GM21528 (cell line): Measurements from ENCODE around the gene STX10.

Experiments used
- ATAC-seq: cut with Tn5 transposase; IDR thresholded peaks from one replicate; pipeline ENCODE4 v1.9.1; 2021; ENCODE audit warnings: mild to moderate bottlenecking, moderate library complexity; ENCODE audit not compliant: unreplicated experiment, low FRiP score

The STX10 gene

GRCh38 chr19:13165162-13165997 lies 15.2 kb upstream of the STX10 start:
- ATAC-seq: no peak

- no peak for ATAC-seq
Measured at GRCh38 chr19:13164343-13165161, 14.4 kb upstream of the STX10 start.

DNA sequence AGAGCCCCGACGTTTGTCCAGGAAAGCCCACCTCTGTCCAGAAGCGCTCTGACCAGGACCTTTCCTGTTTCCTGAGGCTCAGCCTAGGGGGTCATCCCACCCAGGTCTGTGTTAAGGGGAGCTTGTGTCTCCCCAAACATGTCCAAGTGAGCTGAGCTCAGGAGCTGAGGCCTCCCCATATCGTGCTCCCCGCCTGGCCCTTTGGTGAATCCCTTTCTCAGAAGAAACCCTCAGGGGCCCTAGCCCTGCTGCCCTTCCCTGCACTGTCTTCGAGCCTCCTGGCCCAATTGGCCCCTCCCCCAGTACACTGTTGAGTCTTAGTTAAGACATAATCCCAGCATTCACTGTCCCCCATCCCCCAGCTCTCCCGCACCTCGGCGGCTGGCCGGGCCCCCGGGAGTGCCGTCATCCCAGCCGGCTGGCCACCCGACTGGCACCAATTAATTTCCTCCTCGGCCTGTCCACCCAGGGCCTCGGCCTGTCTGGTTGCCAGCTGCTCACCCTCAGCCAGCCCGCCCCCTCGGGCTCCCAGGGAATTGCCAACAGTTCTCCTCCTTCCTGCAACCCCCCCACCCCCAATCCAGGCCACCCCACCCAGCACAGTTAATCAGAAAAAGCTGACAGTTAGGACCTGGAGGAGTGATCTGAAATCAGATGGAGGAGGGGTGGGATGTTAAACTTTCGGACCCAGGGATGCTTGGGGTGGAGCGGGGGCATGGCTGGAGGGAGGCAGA lies 13.6 kb upstream of the STX10 start:
- peak; percentile 12 for ATAC-seq

DNA sequence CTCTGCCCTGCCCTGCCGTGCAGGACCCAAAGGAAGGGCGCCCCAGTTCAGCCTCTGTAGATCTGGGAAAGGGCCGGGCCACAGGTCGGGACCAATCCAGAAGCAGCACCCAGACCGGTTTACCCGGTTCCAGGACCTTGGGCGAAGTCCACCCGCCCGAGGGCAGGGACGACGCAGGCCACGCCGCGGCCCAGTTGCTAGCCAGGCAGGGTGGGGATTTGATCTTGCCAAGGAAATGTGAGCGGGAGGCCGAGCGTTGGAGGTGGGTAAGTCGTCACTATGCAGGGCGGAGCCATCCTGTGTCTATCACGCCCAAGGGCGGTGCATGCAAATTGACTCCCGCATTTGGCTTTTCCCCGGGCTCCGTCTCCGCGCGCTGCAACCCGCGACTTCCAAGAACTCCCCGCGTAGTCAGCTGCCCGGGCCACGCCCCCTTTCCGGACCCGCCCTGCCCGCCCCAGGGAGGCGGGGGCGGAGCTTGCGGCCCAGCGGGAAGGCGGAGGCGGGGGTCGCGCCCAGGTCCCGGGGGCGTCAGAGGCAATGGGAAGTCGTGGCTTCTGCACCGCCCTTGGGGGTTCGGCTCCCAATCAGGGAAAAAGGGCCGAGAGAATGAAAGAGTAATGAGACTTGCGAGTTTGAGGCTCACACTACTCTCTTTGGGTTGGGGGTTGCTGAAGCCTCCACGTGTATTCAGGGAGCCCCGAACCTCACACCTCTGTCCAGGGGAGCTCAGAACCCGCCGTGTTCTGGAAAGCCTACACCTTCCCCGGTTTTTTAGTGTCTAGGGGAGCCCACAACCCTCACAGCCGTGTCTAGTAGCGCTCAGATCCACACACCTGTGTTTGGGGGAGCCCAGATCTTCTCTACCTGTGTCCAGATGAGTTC lies 12.8 kb upstream of the STX10 start:
- ATAC-seq: peak; percentile 45

- no peak for ATAC-seq
Measured at GRCh38 chr19:13160557-13160956, 10.4 kb upstream of the STX10 start.

DNA sequence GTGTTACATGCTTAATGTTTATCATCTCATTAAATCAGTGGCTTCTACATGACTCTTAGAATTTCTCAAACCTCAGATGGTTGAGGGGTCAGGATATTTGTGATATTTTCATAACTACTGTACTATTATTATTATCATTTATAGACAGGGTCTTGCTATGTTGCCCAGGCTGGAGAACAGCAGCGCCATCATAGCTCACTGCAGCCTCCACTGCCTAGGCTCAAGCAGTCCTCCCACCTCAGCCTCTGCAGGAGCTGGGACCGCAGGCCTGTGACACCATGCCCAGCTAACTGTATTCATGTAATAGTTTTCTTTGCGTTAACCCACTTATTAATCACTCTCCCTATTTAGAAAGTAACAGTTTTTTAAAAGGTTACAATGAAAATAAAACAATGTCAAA lies 9.5 kb upstream of the STX10 start:
- no peak for ATAC-seq

DNA sequence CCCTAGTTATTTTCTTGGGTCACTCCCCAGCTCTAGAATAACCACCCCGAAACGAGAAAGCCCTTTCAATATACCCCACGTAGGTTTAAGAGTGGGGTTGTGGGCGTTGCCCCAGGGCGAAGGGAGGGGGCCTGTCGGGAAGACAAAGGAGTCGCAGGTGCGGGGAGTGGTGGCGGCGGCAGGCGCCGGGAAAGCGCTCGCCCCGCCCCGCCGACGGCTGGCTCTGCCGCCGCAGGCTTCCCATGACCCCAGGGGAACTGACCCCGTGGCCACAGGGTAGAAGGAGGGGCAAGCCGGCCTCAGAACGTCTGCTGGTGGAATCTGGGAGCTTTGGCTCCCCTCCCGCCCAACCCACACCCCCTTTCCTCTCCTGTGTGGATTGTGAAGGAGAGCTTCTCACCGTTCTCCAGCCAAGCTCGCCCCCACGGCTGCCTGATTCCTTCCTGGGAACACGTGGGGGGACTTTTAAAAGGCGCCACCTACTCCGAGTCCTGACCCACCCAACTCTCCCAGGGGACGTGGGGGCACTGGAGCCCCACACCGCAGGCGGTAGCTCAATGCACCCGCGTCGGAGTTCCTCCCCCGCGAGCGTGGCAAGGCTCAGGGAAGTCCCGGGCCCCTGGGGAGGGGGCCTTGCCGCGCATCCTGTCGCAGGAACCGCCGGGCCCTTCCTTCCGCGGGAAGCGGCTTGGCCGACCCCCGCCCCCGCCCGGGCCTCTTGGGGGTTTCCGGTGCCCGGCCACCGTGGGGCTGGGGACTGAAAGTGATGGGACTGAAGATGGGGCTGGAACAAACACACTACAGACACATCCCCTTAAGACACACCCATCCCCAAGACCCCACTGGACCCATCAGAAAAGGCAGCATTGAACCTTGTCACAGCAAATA lies 5.5 kb upstream of the STX10 start:
- peak; percentile 11 for ATAC-seq

DNA sequence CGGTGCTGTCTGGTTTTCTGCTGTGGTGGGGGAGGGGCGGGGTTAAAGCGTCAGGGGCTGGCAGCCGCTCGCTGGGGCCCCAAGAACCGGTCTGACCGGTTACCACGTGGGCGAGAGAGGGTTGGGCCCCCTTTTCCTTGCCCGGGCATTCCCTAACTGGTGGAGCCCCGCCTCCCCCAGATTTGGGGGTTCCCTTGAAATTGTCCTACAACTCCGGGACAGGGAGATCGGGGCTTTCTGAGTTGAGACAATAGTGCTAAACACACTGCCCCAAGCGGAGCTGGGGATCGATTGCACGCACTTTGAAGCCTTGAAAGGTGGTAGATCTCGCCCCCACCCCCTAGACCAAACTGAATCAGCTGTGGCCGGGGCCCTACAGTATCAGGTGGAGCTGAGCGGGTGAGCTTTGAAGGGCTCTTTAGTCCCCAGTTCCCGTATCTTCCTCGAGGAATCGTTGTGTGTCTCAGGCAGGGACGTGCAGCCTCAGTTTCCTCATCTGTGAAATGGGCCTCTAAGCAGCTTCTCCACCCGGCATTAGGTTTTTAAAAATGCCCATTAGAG lies 4.8 kb upstream of the STX10 start:
- ATAC-seq: no peak

DNA sequence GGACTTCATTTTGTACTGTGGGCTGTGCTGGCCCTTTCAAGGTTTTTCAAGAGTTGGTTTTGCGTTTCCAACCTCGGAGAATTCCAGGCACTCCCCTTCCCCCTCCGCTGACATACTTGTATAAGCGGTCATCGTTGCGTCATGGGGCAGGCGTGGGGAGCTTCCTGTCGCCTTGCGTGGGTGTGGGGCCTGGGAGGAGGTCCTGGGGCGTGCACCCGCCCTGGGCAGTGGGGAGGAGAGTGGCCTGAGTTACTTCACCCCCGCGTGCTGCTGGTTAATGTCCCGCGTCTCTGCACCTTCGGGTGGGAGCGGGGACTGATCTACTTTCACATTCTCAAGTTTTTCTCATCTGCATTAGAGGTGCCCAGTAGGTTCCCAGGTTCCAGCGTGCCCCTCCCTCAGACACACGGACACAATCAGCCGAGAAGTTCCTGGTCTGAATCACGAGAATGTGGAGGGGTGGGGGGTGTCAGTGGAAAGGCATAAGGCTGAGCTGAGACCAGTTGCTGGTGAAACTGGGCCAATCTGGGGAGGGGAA lies 4.1 kb upstream of the STX10 start:
- no peak for ATAC-seq

DNA sequence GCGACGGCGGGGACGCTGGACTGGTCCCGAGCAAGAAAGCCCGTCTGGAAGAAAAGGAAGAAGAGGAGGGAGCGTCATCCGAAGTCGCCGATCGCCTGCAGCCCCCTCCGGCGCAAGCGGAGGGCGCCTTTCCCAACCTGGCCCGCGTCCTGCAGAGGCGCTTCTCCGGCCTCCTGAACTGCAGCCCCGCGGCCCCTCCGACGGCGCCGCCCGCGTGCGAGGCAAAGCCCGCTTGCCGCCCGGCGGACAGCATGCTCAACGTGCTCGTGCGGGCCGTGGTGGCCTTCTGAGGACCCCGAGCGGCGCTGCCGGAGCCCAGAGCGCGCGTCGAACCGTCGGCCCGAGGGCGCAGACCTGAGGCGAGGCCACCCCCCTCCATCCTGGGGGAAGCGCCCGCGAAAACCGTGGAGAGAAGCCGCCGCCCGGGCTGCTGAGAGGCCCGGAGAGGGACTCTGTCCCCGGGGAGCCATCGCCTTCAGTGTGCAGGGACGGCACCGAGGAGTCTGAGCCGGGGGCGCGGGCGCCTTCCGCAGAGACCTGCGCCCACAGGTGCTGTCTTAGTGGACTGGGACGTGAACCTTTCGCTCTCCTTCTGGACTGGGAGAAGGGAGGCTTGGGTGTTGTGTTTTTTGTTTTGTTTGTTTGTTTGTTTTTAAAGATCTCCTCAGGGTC lies 3.5 kb upstream of the STX10 start:
- no peak for ATAC-seq

- ATAC-seq: peak; percentile 20
Measured at GRCh38 chr19:13152974-13153568, 2.9 kb upstream of the STX10 start.

DNA sequence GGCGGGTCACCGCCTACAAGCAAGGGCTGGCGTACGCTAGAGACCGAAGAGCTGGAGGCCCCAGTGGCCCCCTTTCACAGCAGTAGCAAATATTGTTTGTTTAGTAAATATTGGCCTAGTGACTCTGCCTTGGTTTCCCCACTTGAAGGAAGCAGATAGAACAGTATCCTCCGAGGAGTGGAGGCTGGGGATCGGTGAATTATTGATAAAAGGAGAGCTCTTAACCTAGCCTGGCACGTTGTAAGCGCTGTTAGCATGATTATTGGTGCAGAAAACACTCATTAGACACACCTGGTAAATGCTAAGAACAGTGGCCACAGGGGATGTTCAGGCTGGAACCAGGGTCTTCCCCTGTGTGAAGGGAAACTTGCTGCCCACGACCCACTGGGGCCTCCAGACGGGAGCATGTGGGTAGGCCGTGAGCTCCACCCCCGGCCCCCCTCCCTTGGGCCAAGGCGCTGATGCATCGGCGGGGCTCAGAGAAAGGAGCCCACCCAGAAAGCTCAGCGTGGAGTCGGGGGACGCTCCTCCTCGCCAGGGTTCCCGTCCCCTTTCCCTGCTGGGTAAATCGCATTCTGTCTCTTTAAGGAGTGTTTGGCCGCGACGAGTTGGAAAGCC lies 2.3 kb upstream of the STX10 start:
- peak; percentile 4 for ATAC-seq

DNA sequence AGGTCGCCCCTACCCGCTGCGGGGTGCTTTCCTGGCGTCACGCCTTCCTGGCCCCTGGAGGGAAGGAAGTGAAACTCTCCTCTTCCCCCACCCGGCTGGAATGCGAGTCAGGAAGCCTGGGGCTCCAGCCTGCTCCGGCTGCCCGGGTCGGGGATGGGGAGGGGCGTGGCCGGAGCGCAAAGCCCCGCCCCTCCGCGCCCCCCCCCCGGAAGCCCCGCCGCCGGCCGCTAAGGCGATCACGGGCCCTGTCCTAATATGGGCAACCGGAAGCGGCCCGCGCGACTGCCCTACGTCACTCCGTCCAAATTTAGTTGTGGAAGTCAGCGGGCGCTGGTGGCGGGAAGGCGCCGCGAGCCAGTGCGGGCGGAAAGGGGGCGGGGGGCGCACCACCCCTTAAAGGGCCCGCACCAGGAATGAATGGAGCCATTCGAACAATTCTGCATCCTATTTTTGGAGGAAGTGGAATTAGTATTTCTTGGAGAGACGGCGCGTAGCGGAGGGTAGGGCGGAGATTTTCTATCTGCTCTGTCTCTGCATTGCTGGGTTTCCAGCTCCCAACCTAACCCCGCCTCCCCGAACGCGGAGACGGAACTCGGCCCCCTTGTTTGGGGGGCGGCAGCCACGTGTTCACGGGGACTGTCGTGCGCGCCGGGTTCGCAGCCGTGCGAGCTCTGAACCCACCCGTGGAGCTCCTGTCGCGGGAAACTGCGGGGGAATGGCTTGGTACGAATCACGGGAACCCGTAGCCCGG lies 1.6 kb upstream of the STX10 start:
- peak; percentile 40 for ATAC-seq

DNA sequence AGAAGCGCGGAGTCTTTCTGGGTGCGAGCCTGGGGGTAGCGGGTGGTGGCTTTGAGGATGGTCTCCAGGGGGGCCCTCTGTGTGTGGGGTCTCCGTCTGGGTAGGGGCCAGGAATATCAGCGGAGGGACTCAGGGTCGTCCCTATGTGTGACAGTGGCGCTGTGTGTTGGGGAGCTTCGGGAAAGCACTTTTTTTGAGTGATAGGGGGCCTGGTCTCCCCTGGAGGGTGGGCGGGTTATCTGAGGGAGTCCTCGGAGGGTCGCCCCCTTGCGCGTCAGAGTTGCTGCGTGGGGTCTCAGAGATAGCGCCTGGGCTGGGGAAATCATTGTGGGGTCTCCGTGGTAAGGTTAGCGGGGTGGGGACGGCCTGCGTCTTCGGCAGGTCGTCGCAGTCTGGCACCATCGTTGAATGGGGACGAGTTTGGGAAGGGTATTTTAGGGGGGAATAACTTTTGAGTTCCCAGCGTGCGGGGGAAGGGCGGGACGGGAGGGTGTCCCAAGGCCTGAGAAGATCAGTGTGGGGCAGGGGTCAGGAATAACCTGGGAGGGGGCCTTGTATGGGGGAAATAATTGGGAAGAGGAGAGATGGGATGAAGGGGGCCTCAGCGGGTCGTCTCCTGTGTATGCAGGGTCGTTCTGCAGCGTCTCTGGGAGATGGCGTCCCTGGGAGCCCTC lies 893 bp upstream of the STX10 start:
- no peak for ATAC-seq

DNA sequence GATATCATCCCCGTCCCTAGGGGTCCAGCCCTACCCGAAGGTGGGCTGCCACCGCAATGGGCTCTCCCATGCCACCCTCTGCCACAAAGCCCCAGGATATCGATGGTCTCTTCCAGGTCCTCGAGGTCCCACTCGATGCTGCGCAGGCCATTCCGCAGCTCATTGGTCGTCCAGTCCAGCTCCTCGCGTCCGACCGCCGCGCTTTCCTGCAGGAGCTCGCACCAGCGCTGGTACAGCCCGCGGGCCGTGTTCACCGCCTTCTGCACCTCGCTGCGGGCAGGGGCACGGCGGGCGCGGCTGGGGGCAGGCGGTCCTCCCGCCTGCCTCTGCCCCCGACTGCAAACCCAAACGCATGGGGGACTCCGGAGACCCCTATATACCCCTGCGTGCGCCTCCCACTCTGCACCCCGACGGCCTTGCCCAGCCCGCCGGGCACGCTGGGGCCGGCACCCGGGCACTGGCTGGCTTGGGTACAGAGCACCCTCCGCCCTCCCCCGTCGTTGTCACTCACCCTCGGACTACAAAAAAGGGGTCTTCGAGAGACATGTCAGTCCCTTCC lies 468 bp downstream of the STX10 start:
- peak; percentile 0 for ATAC-seq
